Adipocyte (in vitro differentiated cells): ENCODE measurements around the gene TMPRSS9.

Source experiments
- DNase-seq: peaks from one replicate; pipeline ENCODE4 v3.0.0-alpha.2; 2015; ENCODE audit warnings: low read depth
- H3K27me3 ChIP-seq: replicated peaks from 2 replicates; pipeline ENCODE4 v1.7.0; 2013; ENCODE audit warnings: mild to moderate bottlenecking, low read length, moderate library complexity; ENCODE audit not compliant: control insufficient read depth, insufficient read depth
- H3K36me3 ChIP-seq: 2 replicates; pipeline ENCODE4 v1.7.0; 2013; ENCODE audit warnings: low read length, mild to moderate bottlenecking, moderate library complexity; ENCODE audit not compliant: control insufficient read depth, insufficient read depth, severe bottlenecking
- H3K4me1 ChIP-seq: 2 replicates; pipeline ENCODE4 v1.7.0; 2013; ENCODE audit warnings: mild to moderate bottlenecking, low read length, moderate library complexity; ENCODE audit not compliant: control insufficient read depth, insufficient read depth
- H3K4me3 ChIP-seq: 2 replicates; pipeline ENCODE4 v1.7.0; 2013; ENCODE audit warnings: mild to moderate bottlenecking, low read length, moderate library complexity
- H3K9ac ChIP-seq: 2 replicates; pipeline ENCODE4 v1.7.0; 2013; ENCODE audit warnings: mild to moderate bottlenecking, low read length, moderate library complexity
- H3K9me3 ChIP-seq: 2 replicates; pipeline ENCODE4 v1.7.0; 2013; ENCODE audit warnings: mild to moderate bottlenecking, low read length, moderate library complexity; ENCODE audit not compliant: control insufficient read depth

The TMPRSS9 gene

DNA sequence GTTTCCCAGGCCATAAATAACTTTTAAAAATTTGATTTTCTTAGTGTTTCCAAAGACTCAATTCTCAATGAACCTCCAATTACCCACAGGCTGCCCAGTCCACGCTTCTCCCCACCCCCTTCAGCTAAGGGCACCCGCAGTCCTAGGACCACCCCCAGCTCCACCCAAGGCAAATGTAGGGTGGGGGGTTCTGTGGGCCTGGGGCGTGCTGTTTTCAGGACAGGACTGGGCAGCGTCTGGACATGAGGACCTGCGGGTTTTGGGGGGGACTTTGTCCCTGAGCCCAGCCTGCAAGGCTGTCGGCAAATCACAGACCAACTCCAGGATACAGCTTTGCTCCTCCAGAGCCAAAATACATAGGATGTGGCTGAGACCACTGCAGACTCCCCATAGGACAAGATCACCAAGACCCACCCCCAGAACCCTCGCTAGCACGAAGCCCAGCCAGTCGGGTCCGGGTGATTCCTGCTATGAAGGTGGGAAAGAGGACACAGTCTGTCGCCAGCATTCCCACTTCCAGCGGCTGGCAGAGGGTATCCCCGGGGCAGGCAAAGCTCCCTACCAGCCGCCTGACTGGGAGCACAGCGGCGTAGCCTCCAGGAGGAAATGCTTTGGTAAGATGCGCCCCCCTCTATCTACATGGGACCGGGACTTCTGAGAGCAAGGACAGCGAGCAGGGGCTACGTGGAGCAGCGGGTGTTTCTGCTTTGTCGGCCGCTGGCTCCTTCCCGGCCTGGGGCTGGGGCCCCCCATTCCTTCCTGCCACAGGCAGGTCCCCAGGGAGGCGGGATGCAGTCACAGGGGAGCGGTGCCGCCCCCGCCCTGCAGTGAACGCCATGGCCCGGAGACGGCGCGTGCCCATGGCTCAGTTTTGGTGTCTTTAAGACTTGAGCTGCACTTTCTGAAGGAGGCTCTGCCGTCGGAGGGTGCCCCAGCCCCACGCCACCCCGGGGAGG lies 69.0 kb downstream of the TMPRSS9 start:
- Histone ChIP-seq H3K9me3 (no peaks in the 10 kb centered on the region), H3K9ac (peak overlapping the region; percentile 99), H3K27me3 (no peaks in the 10 kb centered on the region), H3K4me1 (peaks cover 24% of the 10 kb centered on the region), H3K36me3 (peaks cover 23% of the 10 kb centered on the region), H3K4me3 (peak overlapping the region; percentile 97)
- no peak for DNase-seq

- no peak for DNase-seq
- Histone ChIP-seq H3K9ac (no peak overlapping the region), H3K27me3 (no peaks in the 10 kb centered on the region), H3K4me1 (peaks cover 24% of the 10 kb centered on the region), H3K9me3 (no peaks in the 10 kb centered on the region), H3K4me3 (no peak overlapping the region), H3K36me3 (peaks cover 29% of the 10 kb centered on the region)
Measured at GRCh38 chr19:2429917-2430535, 70.0 kb downstream of the TMPRSS9 start.

- H3K36me3 ChIP-seq, result peaks cover 29% of the 10 kb centered on the region
- H3K27me3 ChIP-seq, result no peaks in the 10 kb centered on the region
- no peak for DNase-seq
- peaks cover 12% of the 10 kb centered on the region for H3K4me1 ChIP-seq
- H3K9ac ChIP-seq, result no peak overlapping the region
- H3K4me3 ChIP-seq, result no peak overlapping the region
- no peaks in the 10 kb centered on the region for H3K9me3 ChIP-seq
Measured at GRCh38 chr19:2431318-2432055, 71.4 kb downstream of the TMPRSS9 start.

GRCh38 chr19:2432131-2432848 lies 72.2 kb downstream of the TMPRSS9 start:
- Histone ChIP-seq H3K36me3 (peaks cover 33% of the 10 kb centered on the region), H3K9ac (no peak overlapping the region), H3K9me3 (no peaks in the 10 kb centered on the region), H3K27me3 (no peaks in the 10 kb centered on the region), H3K4me1 (peaks cover 9% of the 10 kb centered on the region), H3K4me3 (no peak overlapping the region)
- no peak for DNase-seq

- peaks cover under 1% of the 10 kb centered on the region for H3K4me1 ChIP-seq
- H3K4me3 ChIP-seq, result no peak overlapping the region
- H3K27me3 ChIP-seq, result no peaks in the 10 kb centered on the region
- peaks cover 42% of the 10 kb centered on the region for H3K36me3 ChIP-seq
- no peak overlapping the region for H3K9ac ChIP-seq
- H3K9me3 ChIP-seq, result no peaks in the 10 kb centered on the region
- no peak for DNase-seq
Measured at GRCh38 chr19:2433854-2434253, 73.8 kb downstream of the TMPRSS9 start.

DNA sequence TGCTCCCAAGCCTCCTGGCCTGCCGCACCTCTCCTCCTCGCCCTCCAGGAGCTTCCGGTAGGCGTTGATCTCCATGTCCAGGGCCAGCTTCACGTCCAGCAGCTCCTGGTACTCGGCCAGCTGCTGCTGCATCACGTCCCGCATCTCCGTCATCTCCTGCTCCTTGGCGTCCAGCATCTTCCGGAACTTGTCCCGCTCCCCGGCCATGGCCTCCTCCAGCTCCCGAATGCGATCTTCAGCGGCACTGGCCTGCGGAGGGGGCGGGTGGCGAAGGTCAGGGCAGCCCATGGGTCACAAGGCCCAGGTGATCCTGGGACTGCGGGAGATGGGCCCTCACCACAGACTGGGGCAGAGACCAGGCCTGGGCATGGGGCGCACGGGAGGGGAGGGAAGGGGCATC lies 74.2 kb downstream of the TMPRSS9 start:
- no peak for DNase-seq
- H3K9ac ChIP-seq, result no peak overlapping the region
- H3K4me1 ChIP-seq, result no peaks in the 10 kb centered on the region
- peaks cover 42% of the 10 kb centered on the region for H3K36me3 ChIP-seq
- no peaks in the 10 kb centered on the region for H3K27me3 ChIP-seq
- H3K9me3 ChIP-seq, result no peaks in the 10 kb centered on the region
- no peak overlapping the region for H3K4me3 ChIP-seq

- peaks cover 40% of the 10 kb centered on the region for H3K36me3 ChIP-seq
- no peaks in the 10 kb centered on the region for H3K4me1 ChIP-seq
- no peak overlapping the region for H3K4me3 ChIP-seq
- no peaks in the 10 kb centered on the region for H3K9me3 ChIP-seq
- H3K27me3 ChIP-seq, result no peaks in the 10 kb centered on the region
- H3K9ac ChIP-seq, result no peak overlapping the region
- DNase-seq, result no peak
Measured at GRCh38 chr19:2434721-2435265, 74.7 kb downstream of the TMPRSS9 start.

- H3K27me3 ChIP-seq, result no peaks in the 10 kb centered on the region
- no peaks in the 10 kb centered on the region for H3K9me3 ChIP-seq
- no peak overlapping the region for H3K4me3 ChIP-seq
- H3K9ac ChIP-seq, result no peak overlapping the region
- peaks cover 31% of the 10 kb centered on the region for H3K36me3 ChIP-seq
- no peak for DNase-seq
- no peaks in the 10 kb centered on the region for H3K4me1 ChIP-seq
Measured at GRCh38 chr19:2436384-2436783, 76.3 kb downstream of the TMPRSS9 start.

- no peak for DNase-seq
- no peaks in the 10 kb centered on the region for H3K9me3 ChIP-seq
- peaks cover 30% of the 10 kb centered on the region for H3K36me3 ChIP-seq
- no peak overlapping the region for H3K4me3 ChIP-seq
- no peak overlapping the region for H3K9ac ChIP-seq
- H3K27me3 ChIP-seq, result no peaks in the 10 kb centered on the region
- H3K4me1 ChIP-seq, result no peaks in the 10 kb centered on the region
Measured at GRCh38 chr19:2436926-2437325, 76.9 kb downstream of the TMPRSS9 start.

DNA sequence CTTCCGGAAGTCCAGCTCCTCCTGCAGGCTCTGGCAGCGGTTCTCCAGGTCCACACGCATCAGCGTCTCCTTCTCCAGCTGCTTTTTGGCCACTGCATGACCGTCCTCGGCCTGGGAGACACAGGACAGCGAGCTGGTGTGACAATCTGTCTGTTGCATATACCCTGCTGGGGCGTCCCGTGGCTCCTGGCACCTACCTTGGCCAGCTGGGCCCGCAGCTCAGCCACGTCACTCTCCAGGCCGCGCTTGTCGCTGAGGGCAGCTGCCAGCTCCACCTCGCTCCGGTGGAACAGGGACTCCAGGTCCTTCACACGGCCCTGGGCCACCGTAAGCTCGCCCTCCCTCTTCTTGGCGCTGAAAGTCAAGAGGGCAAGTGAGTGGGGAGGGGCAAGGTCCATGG lies 78.1 kb downstream of the TMPRSS9 start:
- H3K4me1 ChIP-seq, result no peaks in the 10 kb centered on the region
- no peak overlapping the region for H3K4me3 ChIP-seq
- DNase-seq, result no peak
- peaks cover 35% of the 10 kb centered on the region for H3K36me3 ChIP-seq
- H3K27me3 ChIP-seq, result no peaks in the 10 kb centered on the region
- no peaks in the 10 kb centered on the region for H3K9me3 ChIP-seq
- H3K9ac ChIP-seq, result no peak overlapping the region
